DND-41 (cell line): ENCODE data around the gene ESYT3.

Experiments
- CTCF ChIP-seq: IDR thresholded peaks from 2 replicates; pipeline ENCODE4 v1.5.1; 2012; ENCODE audit warnings: borderline replicate concordance, low read length, moderate library complexity, mild to moderate bottlenecking; ENCODE audit not compliant: poor library complexity, severe bottlenecking; ENCODE audit errors: extremely low read depth
- EZH2 ChIP-seq: IDR thresholded peaks from 3 replicates; pipeline ENCODE4 v1.6.1; 2012; ENCODE audit warnings: borderline replicate concordance, low read depth, mild to moderate bottlenecking, moderate library complexity, low read length, inconsistent platforms; ENCODE audit not compliant: severe bottlenecking

DNA sequence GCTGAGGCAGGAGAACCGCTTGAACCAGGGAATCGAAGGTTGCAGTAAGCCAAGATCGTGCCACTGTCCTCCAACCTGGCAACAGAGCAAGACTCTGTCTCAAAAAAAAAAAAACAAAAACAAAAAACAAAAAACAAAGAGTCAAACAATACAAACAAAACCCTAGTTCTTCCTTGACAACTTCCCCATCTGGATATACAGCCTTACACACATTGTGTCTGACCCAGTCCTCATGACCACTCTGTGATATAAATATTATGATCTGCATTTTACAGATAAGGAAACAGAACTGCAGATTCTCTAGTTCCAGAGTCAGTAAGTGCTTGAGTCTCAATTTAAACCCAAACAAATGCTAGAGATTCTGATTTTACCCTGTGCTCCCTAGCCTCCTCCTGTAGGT, 4.8 kb upstream of the ESYT3 start:
- TF ChIP-seq CTCF = no peak
- no peak for TF ChIP-seq EZH2
